Ishikawa (cell line): ENCODE measurements around the gene OSBPL8.

Experiments
- CEBPB ChIP-seq: IDR thresholded peaks from 2 replicates; pipeline ENCODE4 v1.6.1; 2012
- CREB1 ChIP-seq: IDR thresholded peaks from 2 replicates; pipeline ENCODE4 v1.6.1; 2012; ENCODE audit warnings: low read depth
- EP300 ChIP-seq: IDR thresholded peaks from 2 replicates; pipeline ENCODE4 v1.6.1; 2012; ENCODE audit warnings: borderline replicate concordance
- FOXM1 ChIP-seq: IDR thresholded peaks from 2 replicates; pipeline ENCODE4 v1.6.1; 2012; ENCODE audit warnings: low read depth, borderline replicate concordance
- NFIC ChIP-seq: IDR thresholded peaks from 2 replicates; pipeline ENCODE4 v1.6.1; 2012
- RAD21 ChIP-seq: IDR thresholded peaks from 2 replicates; pipeline ENCODE4 v1.6.1; 2012; ENCODE audit warnings: low read depth
- TAF1 ChIP-seq: IDR thresholded peaks from 2 replicates; pipeline ENCODE4 v1.6.1; 2012; ENCODE audit warnings: low read depth, mild to moderate bottlenecking
- TCF12 ChIP-seq: IDR thresholded peaks from 2 replicates; pipeline ENCODE4 v1.6.1; 2012; ENCODE audit warnings: low read depth
- TEAD4 ChIP-seq: IDR thresholded peaks from 2 replicates; pipeline ENCODE4 v1.6.1; 2012
- TF ChIP-seq, protein P1 (sequence below): IDR thresholded peaks from 2 replicates; pipeline ENCODE4 v1.6.1; 2012

- TF ChIP-seq EP300 (no peak), RAD21 (no peak), FOXM1 (no peak), CREB1 (no peak), TAF1 (no peak), TEAD4 (no peak), TCF12 (no peak), NFIC (no peak), CEBPB (no peak)
- TF ChIP-seq, protein P1, sequence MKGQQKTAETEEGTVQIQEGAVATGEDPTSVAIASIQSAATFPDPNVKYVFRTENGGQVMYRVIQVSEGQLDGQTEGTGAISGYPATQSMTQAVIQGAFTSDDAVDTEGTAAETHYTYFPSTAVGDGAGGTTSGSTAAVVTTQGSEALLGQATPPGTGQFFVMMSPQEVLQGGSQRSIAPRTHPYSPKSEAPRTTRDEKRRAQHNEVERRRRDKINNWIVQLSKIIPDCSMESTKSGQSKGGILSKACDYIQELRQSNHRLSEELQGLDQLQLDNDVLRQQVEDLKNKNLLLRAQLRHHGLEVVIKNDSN = no peak
Measured at GRCh38 chr12:76387614-76388013, 172.0 kb downstream of the OSBPL8 start.
